ENCODE data around the gene GNAQ. TPM values are rescaled to one million over a fixed set of nuclear protein-coding genes. Genes with fewer than 3 reads are reported as not detected.

The GNAQ gene
- total RNA-seq, 4 donors from 2014 or later, result 64.0 to 80.4 (median 69.2) TPM

- intact Hi-C loops (cut with DNase I), result no loop called here
- Histone ChIP-seq H3K27me3 (no peaks in the 10 kb centered on the region), H3K4me3 (no peak overlapping the region), H3K4me1 (peaks cover 0 to 43% (median 31%) of the 10 kb centered on the region in 4 donors), H3K36me3 (no peaks in the 10 kb centered on the region), H3K9me3 (no peaks in the 10 kb centered on the region), H3K27ac (replicated peaks in 1 of 4) (no peak overlapping the region)
- 94% methylated on average over 2 of the region's 2 CpGs for WGBS
- no peak for DNase-seq (ENCODE audit: extremely low spot score)
- no peak for TF ChIP-seq CTCF (IDR thresholded peaks at IDR 0.05)
- TF ChIP-seq EP300 (IDR thresholded peaks at IDR 0.05), result no peak
- no peak for TF ChIP-seq POLR2A (IDR thresholded peaks at IDR 0.05; ENCODE audit: low read depth)
- TF ChIP-seq POLR2AphosphoS5 (IDR thresholded peaks at IDR 0.05), result no peak
Observed at GRCh38 chr9:77908293-77908692, 123.3 kb downstream of the GNAQ start.

- no peak overlapping the region for H3K27ac ChIP-seq (replicated peaks in 1 of 4)
- H3K36me3 ChIP-seq, result no peaks in the 10 kb centered on the region
- 88% methylated on average over 4 of the region's 4 CpGs for WGBS
- intact Hi-C loops (cut with DNase I), result no loop called here
- H3K4me1 ChIP-seq, result peaks cover 0 to 43% (median 31%) of the 10 kb centered on the region in 4 donors
- H3K27me3 ChIP-seq, result no peaks in the 10 kb centered on the region
- no peaks in the 10 kb centered on the region for H3K9me3 ChIP-seq
- DNase-seq (ENCODE audit: extremely low spot score), result no peak
- TF ChIP-seq CTCF (IDR thresholded peaks at IDR 0.05) (no peak), POLR2AphosphoS5 (IDR thresholded peaks at IDR 0.05) (no peak), EP300 (IDR thresholded peaks at IDR 0.05) (no peak), POLR2A (IDR thresholded peaks at IDR 0.05; ENCODE audit: low read depth) (no peak)
- no peak overlapping the region for H3K4me3 ChIP-seq
Observed at GRCh38 chr9:77907585-77907984, 124.0 kb downstream of the GNAQ start.

GRCh38 chr9:77906991-77907390 is 124.6 kb downstream of the GNAQ start:
- no peak for TF ChIP-seq CTCF (IDR thresholded peaks at IDR 0.05)
- no peak for TF ChIP-seq EP300 (IDR thresholded peaks at IDR 0.05)
- TF ChIP-seq POLR2A (IDR thresholded peaks at IDR 0.05; ENCODE audit: low read depth), result no peak
- no peak for TF ChIP-seq POLR2AphosphoS5 (IDR thresholded peaks at IDR 0.05)
- no peak overlapping the region for H3K27ac ChIP-seq (replicated peaks in 1 of 4)
- H3K36me3 ChIP-seq, result no peaks in the 10 kb centered on the region
- no peaks in the 10 kb centered on the region for H3K27me3 ChIP-seq
- 70% methylated on average over 1 of the region's 1 CpG for WGBS
- DNase-seq (ENCODE audit: extremely low spot score), result no peak
- intact Hi-C loops (cut with DNase I), result no loop called here
- no peaks in the 10 kb centered on the region for H3K9me3 ChIP-seq
- no peak overlapping the region for H3K4me3 ChIP-seq
- H3K4me1 ChIP-seq, result peaks cover 0 to 42% (median 30%) of the 10 kb centered on the region in 4 donors

GRCh38 chr9:77903666-77904285 is 127.8 kb downstream of the GNAQ start:
- H3K27me3 ChIP-seq, result no peaks in the 10 kb centered on the region
- WGBS, result 82% methylated on average over 1 of the region's 1 CpG

More at GRCh38 chr9:77903666-77904285, 127.8 kb downstream of the GNAQ start:
- DNase-seq (ENCODE audit: extremely low spot score), result no peak
- Histone ChIP-seq H3K27ac (replicated peaks in 1 of 4) (no peak overlapping the region), H3K36me3 (no peaks in the 10 kb centered on the region), H3K9me3 (no peaks in the 10 kb centered on the region), H3K4me1 (peaks cover 0 to 20% (median 16%) of the 10 kb centered on the region in 4 donors), H3K4me3 (no peak overlapping the region)
- intact Hi-C loops (cut with DNase I), result no loop called here
- no peak for TF ChIP-seq POLR2AphosphoS5 (IDR thresholded peaks at IDR 0.05)
- TF ChIP-seq CTCF (IDR thresholded peaks at IDR 0.05), result no peak
